DMS79 treated with DMSO at 0.1 percent for 48 hours (cell line): Measurements from ENCODE around the gene RHBDF1.
"Not testable (repeated sequence)": the region's sequence is repeated elsewhere in the genome, so short reads cannot be mapped to it uniquely, and the experiment has no call there.

Source experiments
- DNase-seq: peaks from one replicate; lab custom pipeline; 2025; lab: John Stamatoyannopoulos, UW

RHBDF1 gene

DNA sequence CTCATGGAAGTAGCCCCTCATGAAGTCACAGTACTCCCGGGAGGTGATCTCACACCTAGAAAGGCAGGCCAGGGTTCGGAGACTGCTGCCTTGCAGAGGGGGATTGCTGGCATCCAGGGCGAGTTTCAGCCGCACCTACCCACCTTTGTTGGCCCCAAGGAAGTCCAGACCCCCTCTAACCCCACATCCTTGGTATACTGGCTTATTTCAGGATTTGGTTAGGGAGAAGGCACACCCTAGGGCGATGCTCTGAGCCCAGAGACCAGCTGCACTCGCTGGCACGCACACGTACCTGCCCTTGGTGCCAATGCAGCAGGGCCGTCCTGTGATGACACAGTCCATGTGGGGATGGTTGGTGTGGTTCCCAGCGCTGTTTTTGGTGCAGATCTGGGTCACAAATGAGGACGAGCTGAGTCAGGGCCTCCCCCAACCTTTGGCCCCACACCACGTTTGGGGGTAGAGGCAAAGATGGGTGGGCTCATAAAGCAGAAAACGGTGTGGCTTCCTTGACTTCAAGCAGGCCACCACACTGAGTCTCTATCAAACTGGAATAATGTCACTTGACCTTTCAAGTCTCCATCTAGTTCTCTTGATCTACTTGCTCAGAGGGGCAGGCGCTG, 12.9 kb downstream of the RHBDF1 start:
- no peak for DNase-seq

- no peak for DNase-seq
These were observed 13.7 kb downstream of the RHBDF1 start for GRCh38 chr16:58491-59439.

- no peak for DNase-seq
These were observed 14.7 kb downstream of the RHBDF1 start for GRCh38 chr16:57711-58110.

DNA sequence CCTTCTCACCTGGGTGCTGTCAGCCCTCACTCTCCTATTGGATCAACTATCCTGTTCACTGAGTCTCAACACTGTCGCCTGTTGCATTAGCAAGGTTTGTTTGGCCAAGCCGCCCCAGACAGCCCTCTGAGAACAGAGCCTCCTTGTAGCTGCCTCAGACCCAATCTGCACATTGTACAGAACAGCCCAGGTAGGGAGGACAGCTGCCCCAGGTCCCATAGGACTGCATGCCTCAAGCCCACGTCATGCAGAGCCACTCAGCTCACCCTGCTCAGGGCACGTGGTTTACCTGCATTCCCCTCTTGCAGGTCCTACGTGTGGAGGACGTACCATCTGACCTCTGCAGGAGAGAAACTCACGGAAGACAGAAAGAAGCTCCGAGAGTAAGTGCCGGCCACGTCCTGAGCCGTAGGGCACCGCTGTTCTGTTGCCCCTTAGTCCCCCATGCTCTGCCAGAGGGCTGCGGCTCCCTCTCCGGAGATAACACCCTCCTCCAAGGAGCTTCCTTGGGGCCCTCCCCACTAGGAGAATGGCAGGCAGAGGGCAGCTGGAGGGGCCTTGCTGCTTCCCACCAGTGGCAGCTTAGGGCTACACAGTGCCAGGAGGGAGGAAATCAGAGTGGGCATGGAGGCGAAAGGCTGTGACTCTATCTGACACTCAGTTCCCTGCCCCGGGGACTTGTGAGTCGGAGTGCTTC, 16.1 kb downstream of the RHBDF1 start:
- no peak for DNase-seq

- no peak for DNase-seq
These were observed 16.8 kb downstream of the RHBDF1 start for GRCh38 chr16:55571-56136.

DNA sequence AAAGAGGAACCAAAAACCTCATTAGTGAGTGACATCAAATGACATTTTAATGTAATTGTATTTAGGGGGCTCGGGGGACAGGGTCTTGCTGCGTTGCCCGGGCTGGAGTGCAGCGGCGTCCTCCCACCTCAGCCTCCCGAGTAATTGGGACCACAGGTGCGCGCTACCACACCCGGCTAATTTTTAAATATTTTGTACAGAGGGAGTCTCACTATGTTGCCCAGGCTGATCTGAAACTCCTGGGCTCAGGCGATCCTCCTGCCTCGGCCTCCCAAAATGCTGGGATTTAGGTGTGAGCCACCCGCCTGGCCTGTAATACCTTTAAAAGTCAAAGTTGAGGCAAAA, 18.2 kb downstream of the RHBDF1 start:
- no peak for DNase-seq

- peak; percentile 90 for DNase-seq
These were observed 18.8 kb downstream of the RHBDF1 start, which contains the start of the genes POLR3K and SNRNP25 for GRCh38 chr16:53346-54236. Gene POLR3K, minus strand, starts transcription at chr16:53608. Its CDS starts 22 bp downstream, at chr16:53586. Gene SNRNP25, plus strand, starts transcription at chr16:53828. Its CDS starts 189 bp downstream, at chr16:54017.

GRCh38 chr16:50769-51591, 21.5 kb downstream of the RHBDF1 start:
- no peak for DNase-seq

DNA sequence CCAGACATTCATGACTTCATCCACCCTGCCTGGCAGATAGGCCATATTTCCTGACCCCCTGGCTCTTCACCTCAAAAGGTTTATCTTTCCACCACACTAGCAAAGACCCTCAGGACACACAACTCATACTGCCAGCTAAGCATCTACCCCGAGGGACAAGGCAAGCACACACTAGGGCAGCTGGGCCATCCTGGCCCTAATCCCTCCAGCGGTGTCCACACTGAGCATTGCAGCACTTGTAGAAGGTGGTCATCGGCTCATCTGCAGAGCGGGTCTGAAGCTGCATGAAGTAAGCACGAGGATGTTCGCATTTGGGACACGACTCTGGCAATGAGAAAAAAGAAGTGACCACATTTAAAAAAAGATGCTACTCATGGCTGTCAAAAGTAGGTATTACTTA, 25.2 kb downstream of the RHBDF1 start:
- DNase-seq = no peak

DNA sequence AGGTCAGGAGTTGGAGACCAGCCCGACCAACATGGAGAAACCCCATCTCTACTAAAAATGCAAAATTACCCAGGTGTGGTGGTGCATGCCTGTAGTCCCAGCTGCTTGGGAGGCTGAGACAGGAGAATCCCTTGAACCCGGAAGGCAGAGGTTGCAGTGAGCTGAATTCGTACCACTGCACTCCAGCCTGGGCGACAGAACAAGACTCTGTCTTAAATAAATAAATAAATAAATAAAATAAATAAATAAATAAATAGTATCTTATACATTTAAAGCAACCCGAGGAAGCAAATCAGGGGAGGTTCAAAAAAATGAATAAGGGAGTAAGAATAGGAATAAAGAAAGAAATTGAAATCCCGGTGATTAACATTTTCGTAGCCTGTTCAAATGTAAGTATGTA, 25.9 kb downstream of the RHBDF1 start:
- not testable (repeated sequence) for DNase-seq

GRCh38 chr16:45454-45853, 27.0 kb downstream of the RHBDF1 start:
- peak; percentile 52 for DNase-seq

GRCh38 chr16:44655-45054, 27.8 kb downstream of the RHBDF1 start:
- no peak for DNase-seq

DNA sequence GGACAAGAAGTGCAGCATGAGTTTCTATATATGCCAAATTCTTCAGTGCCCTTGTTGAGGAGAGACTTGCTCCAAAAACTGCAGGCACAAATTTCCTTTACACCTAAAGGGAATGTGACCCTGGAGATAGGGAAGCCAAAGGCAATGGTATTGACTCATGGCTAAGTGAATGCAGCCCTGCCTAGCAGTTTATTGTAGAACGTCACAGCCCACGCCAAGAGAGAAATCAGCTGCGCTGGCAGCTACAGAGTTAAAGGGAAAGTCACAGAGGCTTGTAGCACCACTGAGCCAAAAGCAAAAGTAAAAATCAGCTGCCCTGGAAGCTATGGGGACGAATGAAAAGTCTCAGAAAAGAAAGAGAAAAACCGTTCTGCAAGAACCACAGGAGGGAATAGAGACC, 29.1 kb downstream of the RHBDF1 start:
- no peak for DNase-seq

DNA sequence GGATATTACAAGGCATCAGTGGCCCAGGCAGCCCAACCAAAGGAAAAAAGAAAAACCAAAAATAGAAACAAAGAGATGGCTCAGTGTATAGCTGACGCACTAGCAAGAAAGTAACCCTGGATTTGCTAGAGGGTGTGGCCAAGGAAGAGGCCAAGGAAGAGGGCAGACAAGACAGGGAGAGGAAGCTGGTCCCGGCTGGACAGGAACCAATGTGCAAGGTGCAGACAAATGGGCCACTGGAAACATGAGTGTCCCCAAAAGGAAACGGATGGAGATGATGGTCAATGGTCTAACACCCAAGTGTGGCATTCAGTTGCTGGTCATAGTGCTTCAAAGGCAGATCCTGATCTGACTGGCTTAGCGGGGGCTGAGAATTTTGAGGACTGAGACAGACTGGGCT, 29.7 kb downstream of the RHBDF1 start:
- DNase-seq = no peak

DNA sequence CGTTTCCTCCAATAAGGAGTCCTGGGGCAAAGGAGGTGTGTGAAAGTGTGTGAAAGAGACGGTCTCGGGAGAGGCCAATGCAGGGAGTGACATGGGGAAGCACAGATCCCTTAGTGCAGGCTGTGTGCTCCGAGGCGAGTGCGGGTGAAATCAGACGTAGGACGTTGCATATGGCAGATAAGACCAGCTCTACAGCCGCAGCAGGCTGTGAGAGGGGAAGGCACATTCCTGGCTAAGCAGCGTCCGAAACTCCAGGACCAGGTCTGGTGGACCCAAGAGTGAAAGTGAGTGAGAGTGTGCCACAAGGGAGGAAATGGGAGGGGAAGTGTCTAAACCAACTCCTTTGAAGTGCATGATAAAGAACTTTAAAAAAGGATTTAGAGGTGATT, 30.4 kb downstream of the RHBDF1 start:
- DNase-seq = no peak

DNA sequence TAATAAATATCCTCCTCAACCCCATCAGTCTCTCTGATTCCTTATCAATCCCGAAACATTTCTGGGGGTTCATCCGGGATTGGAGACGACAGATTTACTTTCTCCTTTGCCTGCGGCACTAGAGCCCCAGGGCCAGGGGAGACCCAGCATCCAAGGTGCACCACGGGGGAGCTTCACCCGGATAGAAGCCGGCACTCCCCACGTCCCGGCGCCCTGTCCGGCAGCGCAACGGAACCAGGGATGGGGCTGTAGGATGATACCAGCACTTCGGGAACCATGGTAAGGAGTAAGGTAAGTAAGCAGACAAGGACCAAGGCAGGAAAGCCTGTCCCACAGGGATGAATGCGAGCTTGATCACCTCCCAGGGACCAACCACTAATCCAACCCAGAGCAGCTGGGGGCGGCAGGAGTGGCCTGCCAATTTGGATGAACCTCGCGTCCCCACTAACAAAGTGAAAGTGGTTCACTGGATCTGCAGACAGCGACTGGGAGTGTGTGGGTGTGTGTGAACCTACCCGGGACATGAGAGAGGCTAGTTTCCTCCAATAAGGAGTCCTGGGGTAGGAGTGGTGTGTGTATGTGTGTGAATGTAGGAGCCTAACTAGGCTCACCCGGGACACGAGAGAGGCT, 30.9 kb downstream of the RHBDF1 start:
- DNase-seq = no peak

GRCh38 chr16:38941-39892, 33.2 kb downstream of the RHBDF1 start:
- no peak for DNase-seq

DNA sequence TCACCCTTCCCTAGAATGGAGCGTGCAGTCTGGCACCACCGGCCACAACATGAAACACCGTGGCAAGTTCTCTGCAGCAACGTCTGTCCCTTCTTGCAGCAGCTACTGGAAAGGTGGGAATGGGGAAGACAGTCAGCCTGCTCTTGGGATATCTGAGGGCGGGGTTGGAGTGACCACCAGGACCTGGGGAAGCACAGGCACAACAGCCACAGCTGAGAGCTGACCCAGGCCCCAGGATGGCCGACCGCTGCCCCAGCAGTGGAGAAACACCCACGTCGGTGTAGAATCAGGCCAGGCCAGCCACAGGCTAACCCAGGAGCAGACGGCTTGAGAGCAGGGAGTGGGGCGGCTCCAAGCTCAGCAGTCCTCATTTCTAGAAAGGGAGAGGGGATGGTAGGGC, 34.2 kb downstream of the RHBDF1 start:
- not testable (repeated sequence) for DNase-seq

- no peak for DNase-seq
These were observed 34.9 kb downstream of the RHBDF1 start for GRCh38 chr16:37511-37910.
